GM12891 (cell line): ENCODE data around the gene TNFRSF13B.
A peak's percentile ranks its signal among the peaks of the same experiment; 100 is the strongest.

Experiments
- DNase-seq: peaks from one replicate; pipeline ENCODE4 v3.0.0; 2011; ENCODE audit warnings: low spot score; ENCODE audit not compliant: insufficient read length
- FAIRE-seq: peaks from 2 replicates; lab custom pipeline; 2011; peaks lifted over from hg19 to GRCh38; lab: Jason Lieb, UNC
- PAX5 ChIP-seq: IDR thresholded peaks from 2 replicates; pipeline ENCODE4 v1.6.1; 2011; ENCODE audit warnings: low read length, moderate library complexity, mild to moderate bottlenecking; ENCODE audit not compliant: insufficient read depth, severe bottlenecking
- POLR2A ChIP-seq: IDR thresholded peaks from 2 replicates; pipeline ENCODE4 v1.6.1; 2011; ENCODE audit warnings: low read depth, low read length, control low read depth
- POLR2AphosphoS5 ChIP-seq: IDR thresholded peaks from 2 replicates; pipeline ENCODE4 v1.6.1; 2011; ENCODE audit warnings: low read depth, low read length, control low read depth
- POU2F2 ChIP-seq: IDR thresholded peaks from 2 replicates; pipeline ENCODE4 v1.6.1; 2011; ENCODE audit warnings: low read depth, mild to moderate bottlenecking, control low read depth, low read length, moderate library complexity
- SPI1 ChIP-seq: IDR thresholded peaks from 2 replicates; pipeline ENCODE4 v1.6.1; 2011; ENCODE audit warnings: low read depth, low read length, control low read depth
- TAF1 ChIP-seq: IDR thresholded peaks from 2 replicates; pipeline ENCODE4 v1.6.1; 2011; ENCODE audit warnings: low read depth, low read length, control low read depth

The TNFRSF13B gene

GRCh38 chr17:16948587-16949376 lies 23.1 kb downstream of the TNFRSF13B start:
- FAIRE-seq = peak; percentile 9
- no peak for TF ChIP-seq POLR2A
- TF ChIP-seq PAX5 = no peak
- TF ChIP-seq POU2F2 = no peak
- DNase-seq = no peak

DNA sequence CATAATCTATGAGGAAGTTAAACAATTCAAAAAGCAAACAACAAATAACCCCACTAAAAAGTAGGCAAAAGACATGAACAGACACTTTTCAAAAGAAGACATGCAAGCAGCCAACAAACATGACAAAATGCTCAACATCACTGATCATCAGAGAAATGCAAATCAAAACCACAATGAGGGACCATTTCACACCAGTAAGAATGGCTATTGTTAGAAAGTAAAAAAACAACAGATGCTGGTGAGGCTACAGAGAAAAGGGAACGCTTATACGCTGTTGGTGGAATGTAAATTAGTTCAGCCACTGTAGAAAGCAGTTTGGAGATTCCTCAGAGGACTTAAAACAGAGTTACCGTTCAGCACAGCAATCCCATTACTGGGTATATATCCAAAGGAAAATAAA lies 24.4 kb downstream of the TNFRSF13B start:
- peak; percentile 94 for FAIRE-seq
- no peak for DNase-seq

DNA sequence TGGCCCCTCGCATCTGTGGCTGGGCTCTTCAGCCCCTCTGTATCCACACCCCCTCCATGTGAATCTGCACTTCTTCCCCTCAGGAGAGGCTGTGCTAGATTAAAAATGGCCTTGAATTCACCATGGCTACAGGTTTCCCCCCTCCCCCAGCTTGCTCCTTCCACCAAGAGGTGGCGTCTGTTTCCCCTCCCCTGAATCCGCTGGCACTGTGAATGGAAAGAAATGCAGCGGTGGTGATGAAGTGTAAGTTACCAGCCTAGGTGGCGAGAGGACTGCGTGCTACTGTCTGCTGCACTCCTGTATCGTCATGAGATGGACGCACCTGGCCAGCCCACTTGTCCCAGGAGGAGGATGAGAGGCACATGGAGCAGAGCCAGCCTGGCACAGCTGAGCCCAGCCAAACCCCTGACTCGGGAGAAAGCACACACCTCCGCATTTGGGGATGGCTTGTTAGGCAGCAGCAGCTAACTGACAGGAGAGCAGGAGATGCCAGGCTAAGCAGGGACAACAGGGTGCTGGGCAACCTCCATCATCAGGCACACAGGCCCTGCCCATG lies 26.2 kb downstream of the TNFRSF13B start:
- FAIRE-seq = no peak
- no peak for TF ChIP-seq PAX5
- TF ChIP-seq SPI1 = no peak
- TF ChIP-seq POLR2AphosphoS5 = no peak
- no peak for TF ChIP-seq POU2F2
- no peak for TF ChIP-seq TAF1
- TF ChIP-seq POLR2A = no peak

More for the DNA sequence above, 24.4 kb downstream of the TNFRSF13B start:
- TF ChIP-seq TAF1 (no peak), POLR2AphosphoS5 (no peak), POLR2A (no peak), SPI1 (0 out of 2 replicates have a peak, but pooled peaks have one; percentile 9), POU2F2 (peak; percentile 75; the same call in 1 of the 2 replicates), PAX5 (no peak)

GRCh38 chr17:16945136-16945482 lies 26.8 kb downstream of the TNFRSF13B start:
- DNase-seq (no peak), FAIRE-seq (no peak)
- no peak for TF ChIP-seq POU2F2
- no peak for TF ChIP-seq PAX5
- TF ChIP-seq SPI1 = no peak
- no peak; the same call in 1 of the 2 replicates for TF ChIP-seq POLR2AphosphoS5
- no peak for TF ChIP-seq POLR2A

More for the DNA sequence above, 26.2 kb downstream of the TNFRSF13B start:
- no peak for DNase-seq

GRCh38 chr17:16944334-16945135 lies 27.4 kb downstream of the TNFRSF13B start:
- DNase-seq (no peak), FAIRE-seq (no peak)
- TF ChIP-seq POU2F2 (no peak), PAX5 (no peak), POLR2A (no peak), POLR2AphosphoS5 (no peak), SPI1 (no peak), TAF1 (no peak)

DNA sequence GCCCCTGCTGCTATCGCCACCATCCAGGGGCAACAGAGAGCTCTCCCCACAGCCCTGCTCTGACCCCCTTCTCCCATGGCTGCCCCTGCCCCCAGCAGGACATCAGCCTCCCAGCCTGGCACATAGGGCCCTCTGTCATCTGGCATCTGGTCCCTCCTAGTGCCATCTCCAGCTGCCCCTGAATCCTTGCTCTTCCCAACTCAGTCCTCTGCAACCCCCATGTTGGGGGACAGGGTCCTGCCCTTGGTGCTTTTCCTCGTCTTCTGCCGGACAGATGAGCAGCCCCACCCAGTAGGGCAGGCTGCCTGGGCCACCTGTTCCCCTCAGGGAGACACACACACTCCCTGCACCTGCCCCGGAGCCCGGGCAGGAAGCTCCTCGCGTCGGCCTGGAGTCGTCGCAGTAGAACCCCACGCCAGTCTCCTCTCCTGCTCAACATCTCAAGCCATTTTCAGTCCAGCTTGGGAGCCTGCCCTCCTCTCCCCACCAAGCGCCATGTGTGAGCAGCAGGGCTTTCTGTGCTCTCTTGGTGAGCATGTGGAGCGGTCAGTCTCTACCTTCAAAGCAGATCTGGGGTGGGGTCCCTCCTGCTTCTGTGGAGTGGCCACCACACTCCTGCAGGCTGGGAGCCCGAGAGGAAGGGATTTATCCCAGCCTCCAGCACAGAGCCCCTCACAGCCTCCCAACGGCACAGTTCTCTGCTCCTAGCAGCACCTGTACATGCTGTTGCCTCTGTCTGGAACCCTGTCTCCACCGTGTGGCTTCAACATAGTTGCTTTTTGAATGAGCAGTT lies 28.2 kb downstream of the TNFRSF13B start:
- peak; percentile 17; the same call in 1 of the 2 replicates for TF ChIP-seq POLR2AphosphoS5
- no peak for TF ChIP-seq PAX5
- DNase-seq (no peak), FAIRE-seq (no peak)

GRCh38 chr17:16943032-16943352 lies 28.9 kb downstream of the TNFRSF13B start:
- FAIRE-seq (no peak), DNase-seq (no peak)
- TF ChIP-seq SPI1 (no peak), POLR2A (no peak), POLR2AphosphoS5 (no peak), TAF1 (no peak), PAX5 (no peak)

- FAIRE-seq = no peak
- TF ChIP-seq SPI1 = no peak
- TF ChIP-seq POLR2AphosphoS5 = no peak
- no peak for TF ChIP-seq PAX5
- TF ChIP-seq POU2F2 = no peak
- no peak for TF ChIP-seq POLR2A
- TF ChIP-seq TAF1 = no peak
- DNase-seq = no peak
Observed at GRCh38 chr17:16942141-16943031, 29.5 kb downstream of the TNFRSF13B start.
